CD14-positive monocyte (primary cell): ENCODE results near the gene DLL4. TPM values are rescaled to one million over a fixed set of nuclear protein-coding genes. Genes with fewer than 3 reads are reported as not detected.
A peak's percentile ranks its signal among the peaks of the same experiment; 100 is the strongest.

Experiments used
- DNase-seq, 3 donors: peaks; one replicate each; pipeline ENCODE4 v3.0.0-alpha.2; 2011 to 2022
- H2AFZ ChIP-seq: 2 replicates; pipeline ENCODE4 v1.6.0; 2012; ENCODE audit warnings: mild to moderate bottlenecking, low read depth, low read length, inconsistent platforms; ENCODE audit not compliant: insufficient read depth, poor library complexity, severe bottlenecking
- H3K27ac ChIP-seq, 2 donors: 1 replicate in 1 of 2; 2 replicates in 1 of 2; pipeline ENCODE4 v1.5.1; 2012 to 2013; ENCODE audit warnings: low read length in 2 of 2, control low read depth in 1 of 2, inconsistent platforms in 1 of 2, low read depth in 1 of 2, mild to moderate bottlenecking in 1 of 2
- H3K27me3 ChIP-seq, 2 donors: one replicate each; pipeline versions ENCODE4 v1.6.0 to v1.6.1; 2011 to 2013; ENCODE audit warnings: low read length in 2 of 2; ENCODE audit not compliant: control insufficient read depth in 2 of 2, insufficient read depth in 2 of 2
- H3K36me3 ChIP-seq, 2 donors: replicated peaks in 1 of 2; 1 replicate in 1 of 2; 2 replicates in 1 of 2; pipeline versions ENCODE4 v1.5.1 to v1.6.1; 2012 to 2013; ENCODE audit warnings: low read length in 2 of 2, control low read depth in 1 of 2, inconsistent platforms in 1 of 2, mild to moderate bottlenecking in 1 of 2; ENCODE audit not compliant: insufficient read depth in 2 of 2, control insufficient read depth in 1 of 2
- H3K4me1 ChIP-seq, 2 donors: 1 replicate in 1 of 2; 2 replicates in 1 of 2; pipeline versions ENCODE4 v1.5.1 to v1.6.1; 2012 to 2013; ENCODE audit warnings: low read length in 2 of 2, control low read depth in 1 of 2, inconsistent platforms in 1 of 2, mild to moderate bottlenecking in 1 of 2, moderate library complexity in 1 of 2; ENCODE audit not compliant: insufficient read depth in 2 of 2, control insufficient read depth in 1 of 2
- H3K4me2 ChIP-seq: replicated peaks from 2 replicates; pipeline ENCODE3; 2012; ENCODE audit warnings: low read length, moderate library complexity, mild to moderate bottlenecking; ENCODE audit not compliant: poor library complexity, severe bottlenecking; ENCODE audit errors: extremely low read depth
- H3K4me3 ChIP-seq, 3 experiments: fragments of 200-600 bp in 1 of 3; sonication (generic) in 1 of 3; replicated peaks in 1 of 3; 1 replicate in 2 of 3; 2 replicates in 1 of 3; pipeline ENCODE4 v1.5.1; 2011 to 2013; ENCODE audit warnings: low read length in 3 of 3, mild to moderate bottlenecking in 3 of 3, control low read depth in 2 of 3, low read depth in 2 of 3, inconsistent platforms in 1 of 3, moderate library complexity in 1 of 3
- H3K79me2 ChIP-seq: 2 replicates; pipeline ENCODE4 v1.6.0; 2012; ENCODE audit warnings: mild to moderate bottlenecking, control low read depth, inconsistent platforms, low read length, moderate library complexity; ENCODE audit not compliant: insufficient read depth
- H3K9ac ChIP-seq: 2 replicates; pipeline ENCODE4 v1.6.0; 2017; ENCODE audit warnings: low read length, mild to moderate bottlenecking; ENCODE audit not compliant: insufficient read depth, poor library complexity, severe bottlenecking
- H3K9me3 ChIP-seq, 2 donors: replicated peaks in 1 of 2; 1 replicate in 1 of 2; 2 replicates in 1 of 2; pipeline versions ENCODE4 v1.5.1 to v1.6.1; 2012 to 2013; ENCODE audit warnings: low read length in 2 of 2, control low read depth in 1 of 2; ENCODE audit not compliant: control insufficient read depth in 1 of 2, insufficient read depth in 1 of 2
- H4K20me1 ChIP-seq: 2 replicates; pipeline ENCODE4 v1.6.0; 2012; ENCODE audit warnings: mild to moderate bottlenecking, low read length, control low read depth, moderate library complexity; ENCODE audit not compliant: insufficient read depth
- H3K27ac Mint-ChIP-seq, 7 donors: one replicate each; pipeline ENCODE4 v1.8.0; 2020; ENCODE audit warnings: mild to moderate bottlenecking in 7 of 7, mixed read lengths in 7 of 7, moderate library complexity in 6 of 7, inconsistent platforms in 2 of 7
- H3K27me3 Mint-ChIP-seq, 3 donors: one replicate each; pipeline ENCODE4 v1.8.0; 2021 to 2022; ENCODE audit warnings: low read depth in 3 of 3, mild to moderate bottlenecking in 3 of 3, mixed read lengths in 3 of 3, moderate library complexity in 3 of 3, inconsistent platforms in 1 of 3
- H3K36me3 Mint-ChIP-seq, 2 donors: one replicate each; pipeline ENCODE4 v1.8.0; 2020; ENCODE audit warnings: mixed read lengths in 2 of 2, inconsistent platforms in 1 of 2, mild to moderate bottlenecking in 1 of 2
- H3K4me1 Mint-ChIP-seq: one replicate; pipeline ENCODE4 v1.8.0; 2020; ENCODE audit warnings: mild to moderate bottlenecking, mixed read lengths
- H3K4me3 Mint-ChIP-seq, 2 donors: one replicate each; pipeline ENCODE4 v1.8.0; 2020; ENCODE audit warnings: mild to moderate bottlenecking in 2 of 2, mixed read lengths in 2 of 2, moderate library complexity in 1 of 2
- H3K9me3 Mint-ChIP-seq, 7 donors: one replicate each; pipeline ENCODE4 v1.8.0; 2020 to 2022; ENCODE audit warnings: mixed read lengths in 7 of 7, mild to moderate bottlenecking in 6 of 7, moderate library complexity in 6 of 7, inconsistent platforms in 2 of 7
- CTCF ChIP-seq: fragments of 200-600 bp; IDR thresholded peaks from one replicate; pipeline ENCODE4 v1.8.0; 2022; ENCODE audit warnings: antibody characterized with exemption, mild to moderate bottlenecking
- whole genome bisulfite sequencing: methylation state at CpG from one replicate; pipeline ENCODE4 v1.1.5; 2013; ENCODE audit warnings: missing lambda C conversion rate; ENCODE audit not compliant: insufficient coverage; 5-methylcytosine and 5-hydroxymethylcytosine counted together
- intact Hi-C, 2 donors: fragments of 100-400 bp; cut with micrococcal nuclease; formaldehyde crosslinking; loops; one replicate each; pipeline versions ENCODE4 v1.15.0 to v1.15.1; 2023
- polyA plus RNA-seq, 3 donors: library from polyadenylated mRNA; depleted of rRNA in 1 of 3; unstranded in 2 of 3; stranded (reverse) in 1 of 3; fragments of 300-500 nt in 2 of 3; fragments of >200 nt in 1 of 3; fragmentation: Illumina TruSeq in 2 of 3; gene quantifications; 1 replicate in 2 of 3; 2 replicates in 1 of 3; pipeline ENCODE4 v1.2.3, GENCODE V29; 2012 to 2021

The DLL4 gene
- polyA plus RNA-seq, 3 donors: 0.07 TPM; not detected in 2

GRCh38 chr15:40984406-40984805 is 55.3 kb downstream of the DLL4 start:
- no peak overlapping the region for H3K9ac ChIP-seq
- no CpG with 5 or more reads among the region's 5 CpGs for WGBS
- Mint-ChIP-seq H3K4me1 (no peaks in the 10 kb centered on the region), H3K36me3 (peaks cover 93 to 94% of the 10 kb centered on the region in 2 donors), H3K9me3 (no peaks in the 10 kb centered on the region), H3K27me3 (no peaks in the 10 kb centered on the region), H3K4me3 (no peak overlapping the region), H3K27ac (peak overlapping the region in 1 of 7 donors; percentile 15)
- H3K36me3 ChIP-seq: peaks cover 95 to 100% of the 10 kb centered on the region in 2 donors
- no peak overlapping the region for H3K4me3 ChIP-seq
- no peak for TF ChIP-seq CTCF
- no peak for DNase-seq
- no peaks in the 10 kb centered on the region for H3K79me2 ChIP-seq
- no peaks in the 10 kb centered on the region for H3K9me3 ChIP-seq
- H3K27ac ChIP-seq: no peak overlapping the region
- H4K20me1 ChIP-seq: peaks cover 4% of the 10 kb centered on the region
- no peak overlapping the region for H2AFZ ChIP-seq
- no peaks in the 10 kb centered on the region for H3K4me1 ChIP-seq
- intact Hi-C loops: no loop called here
- H3K27me3 ChIP-seq: no peaks in the 10 kb centered on the region
- H3K4me2 ChIP-seq: no peak overlapping the region

- intact Hi-C loops: no loop called here
- TF ChIP-seq CTCF: no peak
- 92% methylated on average over 2 of the region's 4 CpGs for WGBS
- no peak overlapping the region for H3K27ac ChIP-seq
- Mint-ChIP-seq H3K4me3 (no peak overlapping the region), H3K27ac (no peak overlapping the region), H3K9me3 (no peaks in the 10 kb centered on the region), H3K4me1 (no peaks in the 10 kb centered on the region), H3K27me3 (no peaks in the 10 kb centered on the region), H3K36me3 (peaks cover 92 to 93% of the 10 kb centered on the region in 2 donors)
- H4K20me1 ChIP-seq: peaks cover 4% of the 10 kb centered on the region
- no peak overlapping the region for H2AFZ ChIP-seq
- H3K36me3 ChIP-seq: peaks cover 92 to 100% of the 10 kb centered on the region in 2 donors
- H3K9me3 ChIP-seq: no peaks in the 10 kb centered on the region
- no peak for DNase-seq
- H3K27me3 ChIP-seq: no peaks in the 10 kb centered on the region
- no peaks in the 10 kb centered on the region for H3K79me2 ChIP-seq
- H3K4me1 ChIP-seq: no peaks in the 10 kb centered on the region
- no peak overlapping the region for H3K4me2 ChIP-seq
- no peak overlapping the region for H3K9ac ChIP-seq
- no peak overlapping the region for H3K4me3 ChIP-seq
Observed at GRCh38 chr15:40984964-40985363, 55.8 kb downstream of the DLL4 start.
